Activated naive CD4-positive, alpha-beta T cell treated with anti-CD3 and anti-CD28 coated beads, Interleukin-2, amount 50 U/mL, for 24 hours (primary cell): ENCODE results near the gene SNRPF.

Experiments used
- H3K27ac Mint-ChIP-seq: one replicate; pipeline ENCODE4 v1.8.0; 2021; ENCODE audit warnings: mild to moderate bottlenecking, mixed read lengths
- H3K27me3 Mint-ChIP-seq: one replicate; pipeline ENCODE4 v1.8.0; 2021; ENCODE audit warnings: mixed read lengths
- H3K36me3 Mint-ChIP-seq: one replicate; pipeline ENCODE4 v1.8.0; 2021; ENCODE audit warnings: mixed read lengths
- H3K4me1 Mint-ChIP-seq: one replicate; pipeline ENCODE4 v1.8.0; 2021; ENCODE audit warnings: mixed read lengths
- H3K4me3 Mint-ChIP-seq: one replicate; pipeline ENCODE4 v1.8.0; 2021; ENCODE audit warnings: mild to moderate bottlenecking, mixed read lengths
- H3K9me3 Mint-ChIP-seq: one replicate; pipeline ENCODE4 v1.8.0; 2021; ENCODE audit warnings: mixed read lengths

The SNRPF gene

GRCh38 chr12:95882873-95883272 lies 24.1 kb downstream of the SNRPF start:
- Mint-ChIP-seq H3K4me3 (no peak overlapping the region), H3K27me3 (peaks cover 2% of the 10 kb centered on the region), H3K27ac (no peak overlapping the region), H3K4me1 (no peaks in the 10 kb centered on the region), H3K9me3 (no peaks in the 10 kb centered on the region), H3K36me3 (no peaks in the 10 kb centered on the region)

GRCh38 chr12:95884998-95885397 lies 26.2 kb downstream of the SNRPF start:
- H3K4me1 Mint-ChIP-seq, result no peaks in the 10 kb centered on the region
- H3K36me3 Mint-ChIP-seq, result no peaks in the 10 kb centered on the region
- H3K9me3 Mint-ChIP-seq, result no peaks in the 10 kb centered on the region
- H3K4me3 Mint-ChIP-seq, result no peak overlapping the region
- H3K27me3 Mint-ChIP-seq, result peaks cover 3% of the 10 kb centered on the region
- no peak overlapping the region for H3K27ac Mint-ChIP-seq

DNA sequence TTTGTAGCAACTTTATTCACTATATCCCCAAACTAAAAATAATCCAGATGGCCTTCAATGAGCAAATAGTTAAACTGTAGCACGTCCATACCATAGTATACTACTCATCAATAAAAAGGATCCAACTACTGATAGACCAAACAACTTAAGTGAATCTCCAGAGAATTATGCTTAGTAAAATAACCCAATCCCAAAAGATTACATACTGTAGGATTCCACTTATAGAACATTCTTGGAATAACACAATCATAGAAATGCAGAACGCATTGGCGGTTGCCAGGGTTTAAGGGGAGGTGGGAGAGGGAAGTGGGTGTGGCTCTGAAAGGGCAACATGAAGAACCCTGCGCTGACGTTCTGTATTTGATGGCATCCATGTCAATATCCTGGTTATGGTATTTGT lies 28.6 kb downstream of the SNRPF start:
- H3K4me3 Mint-ChIP-seq, result no peak overlapping the region
- H3K27me3 Mint-ChIP-seq, result peaks cover 3% of the 10 kb centered on the region
- H3K4me1 Mint-ChIP-seq, result no peaks in the 10 kb centered on the region
- no peaks in the 10 kb centered on the region for H3K9me3 Mint-ChIP-seq
- H3K27ac Mint-ChIP-seq, result no peak overlapping the region
- no peaks in the 10 kb centered on the region for H3K36me3 Mint-ChIP-seq

GRCh38 chr12:95890958-95891357 lies 32.2 kb downstream of the SNRPF start:
- no peaks in the 10 kb centered on the region for H3K4me1 Mint-ChIP-seq
- no peaks in the 10 kb centered on the region for H3K36me3 Mint-ChIP-seq
- H3K9me3 Mint-ChIP-seq, result no peaks in the 10 kb centered on the region
- H3K27ac Mint-ChIP-seq, result no peak overlapping the region
- peaks cover 9% of the 10 kb centered on the region for H3K27me3 Mint-ChIP-seq
- no peak overlapping the region for H3K4me3 Mint-ChIP-seq

- H3K27ac Mint-ChIP-seq, result no peak overlapping the region
Observed at GRCh38 chr12:95896846-95897245, 38.1 kb downstream of the SNRPF start.

DNA sequence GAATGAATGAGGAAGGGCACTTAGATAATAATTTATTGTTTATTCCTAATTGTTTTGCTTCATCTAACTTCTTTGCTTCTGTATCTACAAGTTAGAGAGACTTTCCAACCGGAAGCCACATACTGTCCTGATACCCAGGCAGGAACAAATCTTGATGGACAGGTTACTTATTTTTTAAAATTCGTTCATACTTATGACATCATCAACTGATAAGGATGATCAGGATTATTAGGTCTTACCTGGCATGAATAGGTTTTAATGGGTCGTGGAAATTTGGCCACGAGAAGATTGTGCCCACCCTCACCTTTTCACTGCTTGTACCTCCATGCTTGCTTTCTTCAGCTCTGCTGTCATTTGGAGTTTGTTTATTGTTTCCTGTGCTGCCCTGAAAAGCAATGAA lies 39.3 kb downstream of the SNRPF start:
- Mint-ChIP-seq H3K4me1 (no peaks in the 10 kb centered on the region), H3K4me3 (no peak overlapping the region), H3K27me3 (peaks cover 14% of the 10 kb centered on the region), H3K9me3 (no peaks in the 10 kb centered on the region), H3K27ac (no peak overlapping the region), H3K36me3 (no peaks in the 10 kb centered on the region)

More at GRCh38 chr12:95896846-95897245, 38.1 kb downstream of the SNRPF start:
- Mint-ChIP-seq H3K9me3 (no peaks in the 10 kb centered on the region), H3K27me3 (peaks cover 14% of the 10 kb centered on the region), H3K36me3 (no peaks in the 10 kb centered on the region), H3K4me3 (no peak overlapping the region), H3K4me1 (no peaks in the 10 kb centered on the region)

DNA sequence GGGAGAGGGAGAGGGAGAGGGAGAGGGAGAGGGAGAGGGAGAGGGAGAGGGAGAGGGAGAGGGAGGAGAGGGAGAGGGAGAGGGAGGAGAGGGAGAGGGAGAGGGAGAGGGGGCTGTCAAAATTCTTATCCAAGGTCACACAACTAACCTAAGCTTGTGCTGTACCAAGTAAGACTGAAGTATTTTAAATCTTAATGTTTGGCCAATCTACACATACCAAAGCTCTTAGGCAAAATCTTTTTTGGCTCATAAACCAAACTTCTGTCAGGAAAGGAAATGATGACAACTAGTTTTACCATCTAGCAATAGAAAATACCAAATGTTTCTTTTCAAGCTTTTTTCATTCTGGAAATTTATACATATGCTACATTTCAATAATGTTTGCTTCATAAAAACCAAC lies 49.8 kb downstream of the SNRPF start:
- Mint-ChIP-seq H3K27me3 (peaks cover 3% of the 10 kb centered on the region), H3K27ac (no peak overlapping the region), H3K9me3 (no peaks in the 10 kb centered on the region), H3K4me1 (no peaks in the 10 kb centered on the region), H3K4me3 (no peak overlapping the region), H3K36me3 (no peaks in the 10 kb centered on the region)

GRCh38 chr12:95909871-95910270 lies 51.1 kb downstream of the SNRPF start:
- Mint-ChIP-seq H3K36me3 (no peaks in the 10 kb centered on the region), H3K4me3 (no peak overlapping the region), H3K27me3 (no peaks in the 10 kb centered on the region), H3K4me1 (no peaks in the 10 kb centered on the region), H3K27ac (no peak overlapping the region), H3K9me3 (no peaks in the 10 kb centered on the region)
